Heart right ventricle (tissue), 16 donors: ENCODE results near the gene TAF1B. TPM values are rescaled to one million over a fixed set of nuclear protein-coding genes. Genes with fewer than 3 reads are reported as not detected.

Source experiments
- ATAC-seq, 8 donors: fragments of 200-7000 bp; cut with Tn5 transposase; one replicate each; pipeline ENCODE4 v1.9.1; 2020; ENCODE audit warnings: mild to moderate bottlenecking in 8 of 8, moderate library complexity in 8 of 8, moderate number of reproducible peaks in 1 of 8
- DNase-seq, 2 donors: peaks; one replicate each; pipeline ENCODE4 v3.0.0-alpha.2; 2020
- H3K27ac ChIP-seq, 10 donors: fragments of 200-600 bp; sonication (generic) in 2 of 10; one replicate each; pipeline versions ENCODE4 v1.5.0 to v1.8.0; 2020 to 2022; ENCODE audit warnings: mild to moderate bottlenecking in 3 of 10
- H3K27me3 ChIP-seq, 7 donors: fragments of 200-600 bp; one replicate each; pipeline ENCODE4 v1.8.0; 2021 to 2022; ENCODE audit warnings: mild to moderate bottlenecking in 2 of 7
- H3K36me3 ChIP-seq, 9 donors: fragments of 200-600 bp; sonication (generic) in 1 of 9; one replicate each; pipeline versions ENCODE4 v1.5.0 to v1.8.0; 2020 to 2022; ENCODE audit warnings: mild to moderate bottlenecking in 2 of 9
- H3K4me1 ChIP-seq, 9 donors: fragments of 200-600 bp; sonication (generic) in 1 of 9; one replicate each; pipeline versions ENCODE4 v1.5.0 to v1.8.0; 2020 to 2022; ENCODE audit warnings: mild to moderate bottlenecking in 4 of 9
- H3K4me3 ChIP-seq, 10 donors: fragments of 200-600 bp; sonication (generic) in 2 of 10; one replicate each; pipeline versions ENCODE4 v1.5.0 to v1.8.0; 2020 to 2022; ENCODE audit warnings: mild to moderate bottlenecking in 7 of 10, moderate library complexity in 2 of 10
- H3K9me3 ChIP-seq, 11 donors: fragments of 200-600 bp in 10 of 11; sonication (generic) in 2 of 11; one replicate each; pipeline versions ENCODE4 v1.5.0 to v1.8.0; 2013 to 2022; ENCODE audit warnings: mild to moderate bottlenecking in 2 of 11, control low read depth in 1 of 11, moderate library complexity in 1 of 11
- CTCF ChIP-seq, 9 donors: fragments of 200-600 bp; sonication (generic) in 2 of 9; IDR thresholded peaks; one replicate each; pipeline versions ENCODE4 v1.5.0 to v1.8.0; 2021 to 2022; ENCODE audit warnings: antibody characterized with exemption in 9 of 9, mild to moderate bottlenecking in 5 of 9, moderate library complexity in 1 of 9
- WGBS, 2 donors: extraction: QIAGEN DNeasy Blood & Tissue Kit; methylation state at CpG; one replicate each; pipeline ENCODE4 v1.1.7; 2013; ENCODE audit warnings: inconsistent platforms in 1 of 2; 5-methylcytosine and 5-hydroxymethylcytosine counted together
- intact Hi-C, 10 donors: fragments of 100-400 bp; cut with DNase I; formaldehyde crosslinking; loops; one replicate each; pipeline versions ENCODE4 v1.11.1 to v1.14.2; 2022
- polyA plus RNA-seq, 2 donors: library from polyadenylated mRNA; stranded (reverse); fragments of 200-250 nt; gene quantifications; one replicate each; pipeline ENCODE4 v1.2.3, GENCODE V29; 2013
- total RNA-seq, 10 donors: library from RNA; stranded (reverse); fragmentation: NEBNext Ultra II Directional in 3 of 10; extraction: Animal tissue kit (Norgen Biotek cat#: 25700) in 3 of 10; gene quantifications; one replicate each; pipeline versions ENCODE4 v1.2.1 to v1.2.4, GENCODE V29; 2021 to 2023
- donor health status: Arrhythmogenic right ventricular cardiomyopathy.
- donor health status: ischemic (EF 13 %, LVEDD 7.1; RV severe dilation, severe dysfunction).
- donor health status: healthy with polysubstance abuse.
- donor health status: DM: no; HTN: yes; CAD: no.
- donor health status: DM: no; HTN: no; CAD: no.
- donor health status: ischemic (EF 25% LVEDD 6.9; RV normal size, moderate dysfunction).
- donor health status: ischemic (EF 25% LVEDD 5.7; RV mildly dilated, moderate dysfunction).
- donor health status: healthy.
- donor health status: DM: yes; HTN: yes; CAD: no.
- donor health status: Ischemic cardiomyopathy.
- donor health status: ischemic (EF 35%, LVEDD 5.7; RV mildly dilated, moderate dysfunction).
- donor health status: nonischemic (EF 11% LVEDD 7.7; RV severe dilation, severe dysfunction).
- donor health status: DM: yes; HTN: yes; CAD: no.
- donor health status: PGD.
- donor health status: ischemic (EF 29% LVEDD 5.4; RV normal size, mild dysfunction).
- donor health status: nonischemic (EF 23%, LVEDD 6.1; RV moderate dilation, normal function).

The TAF1B gene
- total and polyA plus RNA-seq, 12 donors: 1.8 to 7.9 (median 4.5) TPM

- no peak for ATAC-seq
- DNase-seq: no peak
- H3K4me1 ChIP-seq: no peaks in the 10 kb centered on the region
- H3K4me3 ChIP-seq: no peak overlapping the region
- no peak for TF ChIP-seq CTCF (IDR thresholded peaks at IDR 0.05)
- intact Hi-C loops: no loop called here
- no peaks in the 10 kb centered on the region for H3K27me3 ChIP-seq
- no peak overlapping the region for H3K27ac ChIP-seq
- 93 to 94% methylated on average over 2 of the region's 2 CpGs for WGBS, 2 donors
- no peaks in the 10 kb centered on the region for H3K9me3 ChIP-seq
- H3K36me3 ChIP-seq: peaks cover 0 to 51% (median 7%) of the 10 kb centered on the region in 9 donors
Measured at GRCh38 chr2:9909106-9909505, 65.8 kb downstream of the TAF1B start.

- Histone ChIP-seq H3K27me3 (no peaks in the 10 kb centered on the region), H3K9me3 (no peaks in the 10 kb centered on the region), H3K27ac (no peak overlapping the region), H3K36me3 (peaks cover 0 to 54% (median 12%) of the 10 kb centered on the region in 9 donors), H3K4me1 (no peaks in the 10 kb centered on the region), H3K4me3 (no peak overlapping the region)
- ATAC-seq: no peak
- intact Hi-C loops: no loop called here
- 69 to 81% methylated on average over 4 of the region's 4 CpGs for WGBS, 2 donors
- TF ChIP-seq CTCF (IDR thresholded peaks at IDR 0.05): no peak
- DNase-seq: no peak
Measured at GRCh38 chr2:9910699-9911098, 67.4 kb downstream of the TAF1B start.

GRCh38 chr2:9912468-9912867 lies 69.2 kb downstream of the TAF1B start:
- TF ChIP-seq CTCF (IDR thresholded peaks at IDR 0.05): no peak
- Histone ChIP-seq H3K27me3 (no peaks in the 10 kb centered on the region), H3K9me3 (no peaks in the 10 kb centered on the region), H3K4me3 (no peak overlapping the region), H3K4me1 (no peaks in the 10 kb centered on the region), H3K36me3 (peaks cover 0 to 67% (median 12%) of the 10 kb centered on the region in 9 donors), H3K27ac (no peak overlapping the region)
- no peak for DNase-seq
- intact Hi-C loops: no loop called here
- 95 to 96% methylated on average over 4 of the region's 4 CpGs for WGBS, 2 donors
- no peak for ATAC-seq

- Histone ChIP-seq H3K4me3 (no peak overlapping the region), H3K4me1 (peaks cover 0 to 10% (median 5%) of the 10 kb centered on the region in 9 donors), H3K36me3 (peaks cover 0 to 73% (median 12%) of the 10 kb centered on the region in 9 donors), H3K27me3 (no peaks in the 10 kb centered on the region), H3K27ac (no peak overlapping the region), H3K9me3 (no peaks in the 10 kb centered on the region)
- DNase-seq (no peak), ATAC-seq (no peak)
- intact Hi-C loops: no loop called here
- 91 to 94% methylated on average over 9 of the region's 9 CpGs for WGBS, 2 donors
- TF ChIP-seq CTCF (IDR thresholded peaks at IDR 0.05): no peak
Measured at GRCh38 chr2:9914384-9915065, 71.3 kb downstream of the TAF1B start.
